ENCODE results near the gene FMO4.
"Not testable (repeated sequence)": the region's sequence is repeated elsewhere in the genome, so short reads cannot be mapped to it uniquely, and the experiment has no call there.

The FMO4 gene

GRCh38 chr1:171313835-171314320 lies at the start of gene FMO4:
TSS of gene FMO4 (plus strand) at chr1:171314183. CDS start at chr1:171319826, 5,643 bp downstream.
- Histone ChIP-seq H3K36me3 (replicated peaks) (no peaks in the 10 kb centered on the region), H3K27me3 (ENCODE audit: low read depth) (no peaks in the 10 kb centered on the region), H3K4me3 (peak within 1 kb of the TSS; percentile 5; the same call in 1 of the 2 replicates), H3K9me3 (no peaks in the 10 kb centered on the region), H3K4me1 (no peaks in the 10 kb centered on the region)
- peak; percentile 87 to 95 for DNase-seq (ENCODE audit: low spot score in 2 of 2)
- in situ Hi-C loops (cut with MboI; ENCODE audit: low sequenced_read_pairs): no loop called here

- no peaks in the 10 kb centered on the region for H3K36me3 ChIP-seq (replicated peaks)
- no peaks in the 10 kb centered on the region for H3K27me3 ChIP-seq (ENCODE audit: low read depth)
- in situ Hi-C loops (cut with MboI; ENCODE audit: low sequenced_read_pairs): no loop called here
- no peak overlapping the region for H3K4me3 ChIP-seq
- no peak for DNase-seq (ENCODE audit: low spot score in 2 of 2)
- no peaks in the 10 kb centered on the region for H3K4me1 ChIP-seq
- no peaks in the 10 kb centered on the region for H3K9me3 ChIP-seq
Observed at GRCh38 chr1:171265686-171266085, 48.3 kb upstream of the FMO4 start.

GRCh38 chr1:171266930-171267329 lies 47.1 kb upstream of the FMO4 start:
- DNase-seq (ENCODE audit: low spot score in 2 of 2): no peak
- Histone ChIP-seq H3K36me3 (replicated peaks) (no peaks in the 10 kb centered on the region), H3K4me3 (no peak overlapping the region), H3K9me3 (no peaks in the 10 kb centered on the region), H3K4me1 (no peaks in the 10 kb centered on the region), H3K27me3 (ENCODE audit: low read depth) (no peaks in the 10 kb centered on the region)
- in situ Hi-C loops (cut with MboI; ENCODE audit: low sequenced_read_pairs): no loop called here

- Histone ChIP-seq H3K27me3 (ENCODE audit: low read depth) (no peaks in the 10 kb centered on the region), H3K4me3 (no peak overlapping the region), H3K9me3 (no peaks in the 10 kb centered on the region), H3K4me1 (no peaks in the 10 kb centered on the region), H3K36me3 (replicated peaks) (no peaks in the 10 kb centered on the region)
- no peak for DNase-seq (ENCODE audit: low spot score in 2 of 2)
- in situ Hi-C loops (cut with MboI; ENCODE audit: low sequenced_read_pairs): no loop called here
Observed at GRCh38 chr1:171267391-171267790, 46.6 kb upstream of the FMO4 start.

GRCh38 chr1:171270806-171271205 lies 43.2 kb upstream of the FMO4 start:
- Histone ChIP-seq H3K4me1 (no peaks in the 10 kb centered on the region), H3K36me3 (replicated peaks) (no peaks in the 10 kb centered on the region), H3K27me3 (ENCODE audit: low read depth) (no peaks in the 10 kb centered on the region), H3K9me3 (no peaks in the 10 kb centered on the region), H3K4me3 (no peak overlapping the region)
- in situ Hi-C loops (cut with MboI; ENCODE audit: low sequenced_read_pairs): no loop called here
- DNase-seq (ENCODE audit: low spot score in 2 of 2): no peak

GRCh38 chr1:171277534-171277933 lies 36.4 kb upstream of the FMO4 start:
- DNase-seq (ENCODE audit: low spot score in 2 of 2): no peak
- Histone ChIP-seq H3K36me3 (replicated peaks) (no peaks in the 10 kb centered on the region), H3K27me3 (ENCODE audit: low read depth) (no peaks in the 10 kb centered on the region), H3K9me3 (no peaks in the 10 kb centered on the region), H3K4me3 (no peak overlapping the region), H3K4me1 (no peaks in the 10 kb centered on the region)
- in situ Hi-C loops (cut with MboI; ENCODE audit: low sequenced_read_pairs): no loop called here

- in situ Hi-C loops (cut with MboI; ENCODE audit: low sequenced_read_pairs): no loop called here
- H3K36me3 ChIP-seq (replicated peaks): no peaks in the 10 kb centered on the region
- H3K4me3 ChIP-seq: no peak overlapping the region
- H3K27me3 ChIP-seq (ENCODE audit: low read depth): no peaks in the 10 kb centered on the region
- DNase-seq (ENCODE audit: low spot score in 2 of 2): no peak
- no peaks in the 10 kb centered on the region for H3K9me3 ChIP-seq
- no peaks in the 10 kb centered on the region for H3K4me1 ChIP-seq
Observed at GRCh38 chr1:171279234-171279633, 34.7 kb upstream of the FMO4 start.

GRCh38 chr1:171279678-171280077 lies 34.3 kb upstream of the FMO4 start:
- H3K36me3 ChIP-seq (replicated peaks): no peaks in the 10 kb centered on the region
- no peaks in the 10 kb centered on the region for H3K9me3 ChIP-seq
- H3K4me3 ChIP-seq: no peak overlapping the region
- in situ Hi-C loops (cut with MboI; ENCODE audit: low sequenced_read_pairs): no loop called here
- no peak for DNase-seq (ENCODE audit: low spot score in 2 of 2)
- H3K4me1 ChIP-seq: no peaks in the 10 kb centered on the region
- H3K27me3 ChIP-seq (ENCODE audit: low read depth): no peaks in the 10 kb centered on the region

- in situ Hi-C loops (cut with MboI; ENCODE audit: low sequenced_read_pairs): no loop called here
- H3K4me1 ChIP-seq: no peaks in the 10 kb centered on the region
- no peaks in the 10 kb centered on the region for H3K9me3 ChIP-seq
- no peaks in the 10 kb centered on the region for H3K36me3 ChIP-seq (replicated peaks)
- H3K4me3 ChIP-seq: no peak overlapping the region
- no peak for DNase-seq (ENCODE audit: low spot score in 2 of 2)
- no peaks in the 10 kb centered on the region for H3K27me3 ChIP-seq (ENCODE audit: low read depth)
Observed at GRCh38 chr1:171280599-171280998, 33.4 kb upstream of the FMO4 start.

- DNase-seq (ENCODE audit: low spot score in 2 of 2): no peak
- Histone ChIP-seq H3K36me3 (replicated peaks) (no peaks in the 10 kb centered on the region), H3K9me3 (no peaks in the 10 kb centered on the region), H3K27me3 (ENCODE audit: low read depth) (no peaks in the 10 kb centered on the region; the same call in 1 of the 2 replicates), H3K4me3 (no peak overlapping the region), H3K4me1 (no peaks in the 10 kb centered on the region)
- in situ Hi-C loops (cut with MboI; ENCODE audit: low sequenced_read_pairs): no loop called here
Observed at GRCh38 chr1:171286032-171286705, 27.8 kb upstream of the FMO4 start.

GRCh38 chr1:171290621-171291020 lies 23.4 kb upstream of the FMO4 start:
- DNase-seq (ENCODE audit: low spot score in 2 of 2): no peak
- Histone ChIP-seq H3K4me1 (no peaks in the 10 kb centered on the region), H3K4me3 (no peak overlapping the region), H3K36me3 (replicated peaks) (no peaks in the 10 kb centered on the region), H3K9me3 (no peaks in the 10 kb centered on the region), H3K27me3 (ENCODE audit: low read depth) (peaks cover 4% of the 10 kb centered on the region; the same call in 1 of the 2 replicates)
- in situ Hi-C loops (cut with MboI; ENCODE audit: low sequenced_read_pairs): no loop called here

- in situ Hi-C loops (cut with MboI; ENCODE audit: low sequenced_read_pairs): no loop called here
Observed at GRCh38 chr1:171292799-171293198, 21.2 kb upstream of the FMO4 start.

GRCh38 chr1:171295383-171295782 lies 18.6 kb upstream of the FMO4 start:
- H3K4me3 ChIP-seq; H3K36me3 ChIP-seq (replicated peaks); H3K9me3 ChIP-seq; in situ Hi-C loops (cut with MboI; ENCODE audit: low sequenced_read_pairs); DNase-seq (ENCODE audit: low spot score in 2 of 2); H3K27me3 ChIP-seq (ENCODE audit: low read depth); H3K4me1 ChIP-seq: not testable (repeated sequence)

More at GRCh38 chr1:171292799-171293198, 21.2 kb upstream of the FMO4 start:
- H3K36me3 ChIP-seq (replicated peaks): no peaks in the 10 kb centered on the region
- no peak for DNase-seq (ENCODE audit: low spot score in 2 of 2)
- H3K9me3 ChIP-seq: no peaks in the 10 kb centered on the region
- no peaks in the 10 kb centered on the region for H3K4me1 ChIP-seq
- no peak overlapping the region for H3K4me3 ChIP-seq
- H3K27me3 ChIP-seq (ENCODE audit: low read depth): peaks cover 4% of the 10 kb centered on the region; the same call in 1 of the 2 replicates

GRCh38 chr1:171295821-171296220 lies 18.2 kb upstream of the FMO4 start:
- no peak for DNase-seq (ENCODE audit: low spot score in 2 of 2)
- in situ Hi-C loops (cut with MboI; ENCODE audit: low sequenced_read_pairs): no loop called here
- Histone ChIP-seq H3K4me1 (no peaks in the 10 kb centered on the region), H3K9me3 (no peaks in the 10 kb centered on the region), H3K27me3 (ENCODE audit: low read depth) (peaks cover 4% of the 10 kb centered on the region; the same call in 1 of the 2 replicates), H3K36me3 (replicated peaks) (no peaks in the 10 kb centered on the region), H3K4me3 (no peak overlapping the region)

GRCh38 chr1:171296897-171297296 lies 17.1 kb upstream of the FMO4 start:
- H3K9me3 ChIP-seq: no peaks in the 10 kb centered on the region
- H3K36me3 ChIP-seq (replicated peaks): no peaks in the 10 kb centered on the region
- peaks cover 4% of the 10 kb centered on the region; the same call in 1 of the 2 replicates for H3K27me3 ChIP-seq (ENCODE audit: low read depth)
- no peak overlapping the region for H3K4me3 ChIP-seq
- no peak for DNase-seq (ENCODE audit: low spot score in 2 of 2)
- in situ Hi-C loops (cut with MboI; ENCODE audit: low sequenced_read_pairs): no loop called here
- H3K4me1 ChIP-seq: no peaks in the 10 kb centered on the region

All from HAP-1 (cell line).